ENCODE data around the gene ACTR5.
"Not testable (repeated sequence)": the region's sequence is repeated elsewhere in the genome, so short reads cannot be mapped to it uniquely, and the experiment has no call there.

The ACTR5 gene

DNA sequence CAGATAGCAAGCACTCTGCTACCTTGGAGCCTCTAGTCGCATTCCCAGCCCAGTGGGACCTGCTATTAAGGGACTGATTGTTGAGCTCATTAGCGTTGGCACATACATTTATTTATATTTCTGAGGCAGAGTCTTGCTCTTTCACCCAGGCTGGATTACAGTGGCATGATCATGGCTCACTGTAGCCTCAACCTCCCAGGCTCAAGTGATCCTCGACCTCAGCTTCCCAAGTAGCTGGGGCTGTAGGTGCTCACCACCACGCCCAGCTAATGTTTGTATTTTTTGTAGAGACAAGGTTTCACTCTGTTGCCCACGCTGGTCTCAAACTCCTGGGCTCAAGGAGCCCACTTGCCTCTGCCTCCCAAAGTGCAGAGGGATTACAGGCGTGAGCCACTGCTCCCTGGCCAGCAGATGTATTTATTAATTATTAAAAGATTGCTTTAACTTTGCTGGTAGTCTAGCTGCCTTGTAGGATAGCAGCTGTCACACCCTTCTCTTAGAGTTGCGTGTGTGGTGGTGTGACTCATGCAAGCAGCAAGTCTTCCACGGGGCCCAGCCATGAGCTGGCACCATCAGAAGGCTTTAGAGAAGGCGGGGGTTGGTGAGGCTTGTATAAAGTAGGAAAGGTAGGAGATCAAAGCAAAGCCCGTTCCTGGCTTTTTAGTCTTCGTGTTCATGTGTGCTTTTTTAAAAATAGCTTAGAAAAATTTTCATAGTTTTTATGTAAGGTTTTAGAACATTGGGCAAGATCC lies 16.5 kb downstream of the ACTR5 start:
- in situ Hi-C loops (cut with MboI; ENCODE audit: low sequenced_read_pairs): no loop called here

DNA sequence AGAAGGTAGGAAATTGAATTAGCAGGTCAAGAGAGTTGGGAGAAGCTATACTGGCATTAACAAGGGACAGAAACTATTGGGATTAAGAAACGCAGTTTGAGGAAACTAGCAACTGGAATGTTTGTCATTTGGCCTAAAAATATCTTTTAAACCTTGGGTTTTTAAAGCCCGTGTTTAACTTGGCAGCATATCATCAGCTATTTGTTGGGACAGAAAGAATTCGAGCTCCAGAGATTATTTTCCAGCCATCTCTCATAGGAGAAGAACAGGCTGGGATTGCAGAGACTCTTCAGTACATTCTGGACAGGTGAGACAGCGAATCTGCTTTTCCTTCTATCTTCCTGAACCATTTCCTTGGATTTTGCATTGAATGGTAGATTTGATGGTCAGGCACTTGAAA lies 17.8 kb downstream of the ACTR5 start:
- in situ Hi-C loops (cut with MboI; ENCODE audit: low sequenced_read_pairs): no loop called here

DNA sequence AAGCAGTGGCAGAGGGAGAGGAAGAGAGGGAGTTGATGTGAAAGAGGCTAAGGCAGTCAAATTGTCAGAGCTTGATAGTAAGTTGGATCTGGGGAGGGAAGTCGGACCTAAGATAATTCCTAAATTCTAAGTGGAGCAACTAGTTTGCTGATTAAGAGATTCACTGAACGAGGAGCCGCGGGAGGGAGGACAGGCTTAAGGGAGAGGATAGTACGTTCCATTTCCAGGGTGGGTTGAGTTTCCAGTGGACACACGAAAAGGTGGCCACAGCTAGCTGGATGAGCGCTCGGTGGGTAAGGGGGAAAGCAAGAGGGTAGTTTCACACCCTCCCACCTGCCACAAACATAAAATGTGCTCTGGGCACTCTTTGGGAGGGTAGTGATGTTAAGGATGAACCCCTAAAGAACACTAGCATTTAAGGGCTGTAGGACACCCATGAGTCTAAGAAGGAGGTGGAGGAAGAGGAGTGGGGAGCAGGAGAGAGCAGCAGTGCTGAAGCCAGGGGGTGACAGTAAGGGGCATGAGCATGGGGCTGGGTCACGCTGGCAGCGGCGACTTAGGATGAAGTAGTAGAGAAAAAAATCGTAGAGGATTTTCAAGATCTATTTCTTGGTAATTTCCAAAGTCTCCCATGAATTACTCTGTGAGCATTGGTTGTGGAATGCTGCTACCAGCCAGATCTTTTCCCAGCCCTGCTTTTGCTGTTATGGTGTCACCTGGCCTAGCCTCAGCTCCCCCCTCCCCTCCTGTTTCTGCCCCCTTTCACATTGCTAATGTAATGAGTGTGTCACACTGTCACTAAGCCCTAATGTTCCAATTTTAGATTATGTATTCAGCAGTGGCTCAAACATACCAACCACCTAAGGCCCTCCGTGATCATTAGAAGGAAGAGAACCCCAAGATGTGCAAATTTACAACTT lies 21.4 kb downstream of the ACTR5 start:
- in situ Hi-C loops (cut with MboI; ENCODE audit: low sequenced_read_pairs): no loop called here

DNA sequence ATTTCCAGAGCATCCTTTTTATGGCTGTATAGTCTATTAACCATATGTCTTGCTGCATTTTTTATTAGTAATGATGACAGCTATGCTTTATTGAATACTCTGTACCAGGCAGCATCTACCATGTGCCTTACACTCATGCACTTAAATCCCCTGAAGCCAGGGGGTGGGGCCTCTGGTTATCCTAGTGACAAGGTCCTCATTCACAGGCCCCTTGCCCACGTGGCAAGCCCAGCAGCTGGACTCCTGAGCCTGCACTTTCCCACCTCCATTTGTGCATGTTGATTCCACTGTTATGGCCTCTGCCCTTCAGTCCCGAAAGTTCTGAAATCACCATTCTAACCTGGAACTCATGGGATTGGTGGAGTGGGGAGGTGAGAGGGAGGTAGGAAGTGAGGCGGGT lies 22.3 kb downstream of the ACTR5 start:
- in situ Hi-C loops (cut with MboI; ENCODE audit: low sequenced_read_pairs): no loop called here

DNA sequence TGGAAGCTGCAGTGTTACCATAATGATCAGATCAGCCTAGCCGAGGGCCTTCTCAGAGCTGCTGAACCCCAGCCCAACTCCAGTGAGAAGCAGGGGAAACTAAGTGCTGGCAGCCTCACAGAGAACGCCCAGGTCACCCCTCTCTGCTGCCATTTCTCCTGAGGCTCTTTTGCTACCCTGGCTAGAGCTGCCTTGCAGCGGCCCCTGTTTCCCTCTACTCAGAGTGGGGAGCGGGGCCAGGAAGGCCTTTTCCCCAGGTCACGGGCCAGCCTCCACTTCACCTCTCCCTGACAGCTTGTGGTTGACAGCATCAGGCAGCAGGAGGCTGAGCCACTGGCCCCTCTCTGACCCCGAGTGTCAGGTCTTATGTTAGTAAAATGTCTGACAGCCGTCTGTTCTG lies 22.7 kb downstream of the ACTR5 start:
- in situ Hi-C loops (cut with MboI; ENCODE audit: low sequenced_read_pairs): no loop called here

DNA sequence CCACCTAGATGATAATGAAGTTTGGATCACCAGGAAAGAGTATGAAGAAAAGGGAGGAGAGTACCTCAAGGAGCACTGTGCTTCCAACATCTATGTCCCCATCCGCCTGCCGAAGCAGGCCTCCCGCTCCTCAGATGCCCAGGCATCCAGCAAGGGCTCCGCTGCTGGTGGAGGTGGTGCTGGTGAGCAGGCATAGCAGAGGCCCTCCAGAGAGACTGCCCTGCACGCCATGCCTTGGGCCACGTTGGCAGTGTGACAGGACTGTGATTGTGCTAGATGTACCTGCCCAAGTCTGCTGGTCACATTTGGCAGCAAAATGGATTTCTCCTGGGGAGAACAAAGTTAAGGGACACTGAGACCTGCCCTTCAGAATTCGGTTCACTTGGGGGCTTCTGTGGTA lies 23.4 kb downstream of the ACTR5 start:
- in situ Hi-C loops (cut with MboI; ENCODE audit: low sequenced_read_pairs): no loop called here

DNA sequence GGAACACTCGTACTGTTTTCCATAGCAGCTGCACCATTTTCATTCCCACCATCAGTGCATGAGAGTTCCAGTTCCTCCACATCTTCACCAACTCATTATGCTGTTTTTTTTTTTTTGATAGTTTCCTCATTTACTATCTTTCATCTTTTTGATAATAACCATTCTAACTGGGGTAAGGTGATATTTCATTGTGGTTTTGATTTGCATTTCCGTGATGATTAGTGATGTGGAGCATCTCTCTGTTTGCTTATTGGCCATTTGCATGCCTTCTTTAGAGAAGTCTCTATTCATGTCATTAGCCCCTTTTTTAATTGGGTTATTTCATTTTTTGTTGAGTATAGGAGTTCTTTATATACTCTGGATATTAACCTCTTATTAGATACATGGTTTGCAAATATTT lies 25.9 kb downstream of the ACTR5 start:
- in situ Hi-C loops (cut with MboI; ENCODE audit: low sequenced_read_pairs): no loop called here

DNA sequence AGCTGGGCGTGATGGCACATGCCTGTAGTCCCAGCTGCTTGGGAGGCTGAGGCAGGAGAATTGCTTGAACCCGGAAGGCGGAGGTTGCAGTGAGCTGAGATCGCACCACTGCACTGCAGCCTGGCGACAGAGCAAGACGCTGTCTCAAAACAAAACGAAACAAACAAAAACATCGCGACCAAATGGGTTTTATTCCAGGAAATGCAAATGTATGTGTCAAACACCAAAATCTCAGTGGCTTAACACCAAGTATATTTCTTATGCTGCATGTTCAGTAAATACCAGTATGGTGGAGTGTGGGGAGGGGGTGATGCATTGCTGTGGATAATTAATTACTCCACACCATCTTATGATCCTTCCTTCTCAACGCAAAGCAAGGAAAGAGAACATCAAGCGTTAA lies 28.1 kb downstream of the ACTR5 start:
- in situ Hi-C loops (cut with MboI; ENCODE audit: low sequenced_read_pairs): no loop called here

DNA sequence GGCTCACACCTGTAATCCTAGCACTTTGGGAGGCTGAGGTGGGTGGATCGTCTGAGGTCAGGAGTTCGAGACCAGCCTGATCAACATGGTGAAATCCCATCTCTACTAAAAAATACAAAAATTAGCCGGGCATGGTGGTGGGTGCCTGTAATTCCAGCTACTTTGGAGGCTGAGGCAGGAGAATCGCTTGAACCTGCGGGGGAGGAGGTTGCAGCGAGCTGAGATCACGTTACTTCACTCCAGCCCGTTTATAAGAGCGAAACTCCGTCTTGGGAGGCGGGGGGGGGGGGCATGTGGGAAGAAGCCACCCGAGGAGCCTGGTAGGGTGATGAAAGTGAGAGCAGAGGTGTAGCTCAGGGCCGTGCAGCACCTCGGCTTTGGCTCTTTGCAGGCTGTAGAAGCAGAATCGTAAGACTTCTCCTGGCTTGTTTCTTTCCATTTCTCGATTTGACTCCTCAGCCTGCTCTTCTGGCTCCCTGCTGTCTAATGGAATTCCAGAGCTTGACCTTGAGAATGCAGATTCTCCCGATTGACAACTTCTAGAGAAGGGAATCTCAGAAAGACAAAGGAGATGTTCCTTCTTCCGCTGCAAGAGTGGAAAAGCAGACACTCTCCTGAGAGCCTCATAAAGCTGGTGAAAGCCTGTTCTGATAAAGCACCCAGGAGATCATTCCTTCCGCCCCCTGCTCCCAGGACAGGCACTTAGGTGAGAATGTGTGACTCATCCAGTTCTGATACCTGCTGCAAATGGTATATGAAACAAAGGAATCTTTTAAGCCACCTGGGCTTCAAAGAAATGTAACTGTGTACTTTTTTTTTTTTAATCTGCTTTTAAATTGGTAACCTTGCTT lies 31.2 kb downstream of the ACTR5 start:
- in situ Hi-C loops (cut with MboI; ENCODE audit: low sequenced_read_pairs): no loop called here

DNA sequence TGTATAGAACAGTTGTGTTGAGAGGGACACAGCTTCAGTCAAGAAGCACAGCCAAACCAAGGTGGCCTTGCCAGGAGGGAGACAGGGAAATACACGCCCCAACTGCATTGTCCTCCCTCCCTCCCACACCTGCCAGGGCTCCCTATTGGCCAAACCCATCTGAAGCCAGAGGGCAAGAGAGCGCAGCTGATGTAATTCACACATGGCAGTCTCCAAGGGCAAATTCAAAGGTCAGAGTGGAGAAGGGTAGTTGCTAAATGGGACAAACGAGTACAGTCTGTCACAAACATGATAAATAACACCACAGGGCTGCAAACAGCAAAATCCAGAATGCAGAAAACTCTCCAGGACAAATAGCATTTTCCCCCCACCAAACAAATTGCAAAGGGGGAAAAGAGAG lies 34.0 kb downstream of the ACTR5 start:
- in situ Hi-C loops (cut with MboI; ENCODE audit: low sequenced_read_pairs): no loop called here

DNA sequence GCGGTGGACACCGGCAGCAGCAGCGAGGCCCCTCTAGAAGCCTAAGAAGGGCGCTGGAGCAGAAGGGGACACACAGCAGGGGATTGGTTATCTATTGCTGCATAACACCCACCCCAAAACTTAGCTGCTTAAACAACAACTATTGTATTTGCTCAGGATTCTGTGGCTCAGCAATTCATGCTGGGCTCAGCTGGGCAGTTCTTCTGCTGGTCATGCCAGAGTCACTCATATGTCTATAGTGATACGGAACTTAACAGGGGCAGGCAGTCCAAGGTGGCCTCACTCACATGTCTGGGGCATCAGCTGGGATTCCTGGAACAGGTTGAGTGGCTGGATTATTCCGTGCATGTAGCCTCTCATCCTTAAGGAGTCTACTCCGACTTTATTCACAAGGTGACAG lies 39.6 kb downstream of the ACTR5 start:
- in situ Hi-C loops (cut with MboI; ENCODE audit: low sequenced_read_pairs): no loop called here

DNA sequence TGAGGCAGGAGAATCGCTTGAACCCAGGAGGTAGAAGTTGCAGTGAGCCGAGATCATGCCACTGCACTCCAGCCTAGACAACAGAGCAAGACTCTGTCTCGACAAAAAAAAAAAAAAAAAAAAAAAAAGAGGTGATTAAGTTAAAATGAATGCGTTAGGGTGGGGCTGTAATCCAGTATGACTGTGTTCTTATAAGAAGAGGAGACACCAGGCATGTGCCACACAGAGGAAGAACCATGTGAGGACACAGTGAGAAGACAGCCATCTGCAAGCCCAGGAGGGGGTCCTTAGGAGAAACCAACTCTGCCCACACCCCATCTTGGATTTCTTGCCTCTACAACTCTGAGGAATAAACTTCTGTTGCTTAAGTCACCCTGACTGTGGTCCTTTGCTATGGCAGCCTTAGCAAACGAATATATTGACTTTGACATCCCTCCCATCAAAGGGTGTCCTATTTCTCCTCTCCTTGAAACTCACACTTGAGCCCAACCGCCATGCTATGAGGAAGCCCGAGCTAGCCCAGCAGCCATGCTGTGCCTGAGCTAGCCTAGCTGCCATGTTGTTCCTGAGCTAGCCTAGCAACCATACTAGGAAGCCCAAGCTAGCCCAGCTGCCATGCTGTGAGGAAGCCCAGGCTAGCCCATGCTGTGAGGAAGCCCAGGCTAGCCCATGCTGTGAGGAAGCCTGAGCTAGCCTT lies 41.4 kb downstream of the ACTR5 start:
- in situ Hi-C loops (cut with MboI; ENCODE audit: low sequenced_read_pairs): no loop called here

DNA sequence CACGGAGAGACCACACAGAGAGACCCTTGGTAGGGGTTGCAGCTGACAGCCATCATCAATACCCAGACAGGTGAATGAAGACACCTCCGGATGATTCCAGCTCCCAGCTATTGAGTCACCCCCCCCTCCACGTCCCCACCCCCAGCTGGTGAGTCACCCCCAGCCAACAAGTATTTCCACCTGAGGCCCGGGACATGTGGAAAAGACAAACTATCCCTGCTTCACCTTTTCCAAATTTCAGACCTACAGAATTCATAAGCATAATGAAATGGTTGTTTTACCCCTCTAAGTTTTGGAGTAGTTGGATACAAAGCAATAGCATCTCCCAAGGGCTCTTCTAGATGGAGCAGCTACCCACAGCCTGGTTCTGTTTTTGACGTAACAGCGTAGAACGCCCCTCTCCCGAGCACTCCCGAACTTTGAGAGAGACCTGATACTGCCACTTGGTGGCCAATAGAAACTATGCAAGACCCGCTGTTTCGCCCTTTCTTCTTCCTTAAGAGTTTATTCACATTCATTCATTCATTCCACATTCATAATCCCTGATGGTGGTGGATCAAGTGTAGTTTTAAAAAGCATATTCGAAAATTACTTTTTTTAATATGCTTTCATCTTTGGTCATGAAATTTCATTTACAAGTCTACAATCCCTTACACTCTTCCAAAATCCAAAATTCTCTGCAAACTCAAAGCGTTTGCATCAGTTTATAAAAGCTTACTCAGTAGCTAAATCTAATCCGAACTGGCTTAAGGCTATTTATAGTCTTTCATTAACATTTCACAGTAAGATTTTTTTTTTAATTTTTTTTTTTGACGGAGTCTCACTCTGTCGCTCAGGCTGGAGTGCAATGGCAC lies 42.2 kb downstream of the ACTR5 start:
- in situ Hi-C loops (cut with MboI; ENCODE audit: low sequenced_read_pairs): no loop called here

DNA sequence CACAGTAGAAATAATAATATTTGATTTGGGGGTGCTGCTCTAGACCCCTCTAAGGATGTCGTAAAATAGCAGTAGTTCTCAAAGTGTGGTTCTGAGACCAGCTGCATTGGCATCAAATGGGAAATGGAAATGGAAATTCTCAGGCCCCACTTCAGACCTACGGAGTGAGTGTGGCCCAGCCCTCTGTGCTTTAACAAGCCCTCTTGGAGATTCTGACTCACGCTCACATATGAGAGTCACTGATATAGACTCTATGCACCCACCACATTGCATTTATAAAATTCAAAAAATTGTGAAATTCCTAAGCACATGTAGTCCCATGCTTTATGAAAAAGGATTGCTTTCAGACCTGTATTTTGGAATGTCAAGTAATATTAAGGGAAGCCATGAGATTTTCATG lies 43.0 kb downstream of the ACTR5 start:
- in situ Hi-C loops (cut with MboI; ENCODE audit: low sequenced_read_pairs): no loop called here

DNA sequence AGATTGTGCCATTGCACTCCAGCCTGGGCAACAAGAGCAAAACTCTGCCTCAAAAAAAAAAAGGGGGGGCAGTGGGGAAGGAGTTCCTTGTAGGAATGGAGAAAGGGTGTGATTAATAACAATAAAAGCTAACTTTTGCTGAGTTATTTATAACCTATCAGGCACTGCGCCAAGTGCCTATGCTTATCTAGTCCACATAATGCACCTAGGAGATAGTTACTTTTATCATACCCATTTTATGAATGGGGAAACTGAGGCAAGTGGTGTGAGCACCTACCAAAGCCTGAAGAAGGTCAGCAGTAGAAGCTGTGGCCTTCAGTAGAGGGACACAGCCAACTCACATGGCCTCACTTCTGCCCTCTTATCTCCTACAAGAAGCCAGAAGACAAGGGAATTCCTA lies 43.7 kb downstream of the ACTR5 start:
- in situ Hi-C loops (cut with MboI; ENCODE audit: low sequenced_read_pairs): no loop called here

DNA sequence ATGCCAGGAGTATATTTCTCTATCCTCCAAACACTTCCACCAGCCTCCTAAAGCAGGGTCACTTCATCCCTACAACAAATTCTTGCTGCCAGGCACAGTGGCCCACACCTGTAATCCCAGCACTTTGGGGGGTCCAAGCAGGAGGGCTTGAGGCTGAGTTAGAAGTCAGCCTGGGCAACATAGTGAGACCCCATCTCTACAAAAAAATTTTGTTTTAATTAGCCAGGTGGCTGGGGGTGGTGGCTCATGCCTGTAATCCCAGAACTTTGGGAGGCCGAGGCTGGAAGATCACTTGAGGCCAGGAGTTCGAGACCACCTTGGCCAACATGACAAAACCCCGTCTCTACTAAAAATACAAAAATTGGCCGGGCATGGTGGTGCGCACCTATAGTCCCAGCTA lies 45.8 kb downstream of the ACTR5 start:
- in situ Hi-C loops (cut with MboI; ENCODE audit: low sequenced_read_pairs): not testable (repeated sequence)

DNA sequence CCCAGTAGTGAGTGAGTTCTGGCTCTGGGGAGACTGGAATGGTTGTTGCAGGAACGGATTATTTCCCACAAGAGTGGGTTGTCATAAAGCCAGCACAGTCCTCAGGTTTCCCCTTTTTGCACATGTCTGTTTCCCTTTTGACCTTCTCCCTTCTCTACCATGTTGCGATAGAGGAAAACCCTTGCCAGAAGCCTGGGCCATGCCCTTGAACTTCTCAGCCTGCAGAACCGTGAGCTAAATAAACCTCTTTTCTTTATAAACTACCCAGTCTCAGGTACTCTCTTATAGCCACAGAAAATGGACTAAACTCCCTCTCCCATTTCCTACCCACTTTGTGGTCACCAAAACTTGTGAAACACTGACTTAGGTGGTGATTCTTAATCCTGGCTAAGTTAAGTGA lies 50.0 kb downstream of the ACTR5 start:
- in situ Hi-C loops (cut with MboI; ENCODE audit: low sequenced_read_pairs): no loop called here

DNA sequence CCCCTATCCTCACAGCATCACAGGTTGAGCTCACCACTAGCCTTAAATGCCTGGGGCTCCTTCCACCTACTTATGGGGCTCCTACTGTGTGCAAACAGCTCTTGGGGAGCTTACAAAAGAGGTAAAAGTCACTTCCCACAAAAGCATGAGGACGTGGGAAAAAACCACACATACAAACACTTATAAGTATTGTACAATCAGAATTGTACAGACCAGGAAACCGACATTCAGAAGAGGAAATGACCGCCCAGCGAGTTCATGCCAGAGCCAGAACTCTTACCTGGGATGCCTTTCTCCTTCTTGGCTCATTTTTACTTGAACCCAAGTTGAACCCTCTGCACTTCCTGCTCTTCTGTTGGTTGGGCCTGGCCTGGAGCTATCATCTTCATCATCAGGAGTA lies 50.9 kb downstream of the ACTR5 start:
- in situ Hi-C loops (cut with MboI; ENCODE audit: low sequenced_read_pairs): no loop called here

DNA sequence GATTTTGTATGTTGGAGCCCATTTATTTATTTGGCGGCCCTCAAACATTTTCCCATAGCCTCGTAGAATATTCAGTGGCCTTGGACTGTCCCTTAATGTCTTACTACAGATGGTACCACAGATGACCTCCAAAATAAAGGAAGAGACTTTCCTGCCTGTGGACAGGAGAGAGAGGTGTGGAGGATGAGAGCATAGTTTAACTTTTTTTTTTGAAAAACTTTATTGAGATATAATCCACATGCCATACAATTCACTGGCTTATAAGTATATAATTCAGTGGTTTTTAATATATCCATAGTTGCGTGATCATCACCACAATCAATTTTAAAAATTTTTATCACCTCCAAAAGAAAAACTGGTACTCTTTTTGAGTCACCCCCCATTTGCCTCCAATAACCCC lies 52.6 kb downstream of the ACTR5 start:
- in situ Hi-C loops (cut with MboI; ENCODE audit: low sequenced_read_pairs): no loop called here

DNA sequence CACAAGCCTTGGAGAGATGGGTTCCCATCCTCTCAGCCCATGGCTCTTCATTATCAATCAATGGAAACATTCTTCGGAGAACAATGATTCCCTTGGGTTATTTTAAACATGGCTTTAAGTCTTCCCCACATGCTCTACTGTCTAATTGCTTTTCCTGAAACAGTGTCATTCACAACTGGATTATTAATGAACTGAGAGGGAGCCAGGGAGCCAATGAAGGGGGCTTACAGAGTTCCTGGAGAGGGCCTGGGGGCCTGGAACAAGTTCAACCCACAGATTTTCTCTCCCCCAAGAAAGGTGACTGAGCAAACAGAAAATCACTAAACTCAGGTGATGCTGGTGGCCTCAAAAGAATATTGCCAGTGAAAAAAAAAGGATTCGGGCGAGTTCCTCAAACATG lies 56.0 kb downstream of the ACTR5 start:
- in situ Hi-C loops (cut with MboI; ENCODE audit: low sequenced_read_pairs): no loop called here

Data from HL-60/S4 (cell line).